Thyroid gland (tissue), 4 donors: ENCODE data around the gene TSPAN8.

Experiments
- POLR2A ChIP-seq, 2 donors: fragments of 450-650 bp; IDR thresholded peaks; one replicate each; pipeline ENCODE4 v1.6.1; 2017; ENCODE audit warnings: antibody characterized with exemption in 2 of 2, mild to moderate bottlenecking in 2 of 2, moderate library complexity in 1 of 2
- TF ChIP-seq, protein P1 (sequence below), 6 experiments: fragments of 200-600 bp in 3 of 6; fragments of 450-650 bp in 3 of 6; sonication (generic) in 3 of 6; IDR thresholded peaks; one replicate each; pipeline ENCODE4 v1.5.1; 2016 to 2019; ENCODE audit warnings: antibody characterized with exemption in 6 of 6, mild to moderate bottlenecking in 2 of 6, inconsistent platforms in 1 of 6, moderate library complexity in 1 of 6

DNA sequence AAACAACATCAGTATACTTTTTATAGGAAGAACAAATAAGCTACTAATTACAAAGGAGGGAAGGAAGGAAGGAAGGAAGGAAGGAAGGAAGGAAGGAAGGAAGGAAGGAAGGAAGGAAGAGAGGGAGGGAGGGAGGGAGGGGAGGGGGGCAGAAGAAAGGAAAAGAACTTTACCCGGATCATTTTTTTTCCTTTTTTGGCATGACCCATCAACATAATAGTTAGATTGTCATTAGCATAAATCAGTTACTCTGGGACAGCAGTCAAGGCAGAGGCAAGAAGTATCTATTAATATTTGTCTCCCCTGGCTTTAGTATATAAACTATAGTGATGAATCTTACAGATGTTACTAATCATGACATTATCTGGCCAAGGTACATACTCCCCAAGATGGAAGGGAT lies 35.2 kb upstream of the TSPAN8 start:
- TF ChIP-seq, protein P1, sequence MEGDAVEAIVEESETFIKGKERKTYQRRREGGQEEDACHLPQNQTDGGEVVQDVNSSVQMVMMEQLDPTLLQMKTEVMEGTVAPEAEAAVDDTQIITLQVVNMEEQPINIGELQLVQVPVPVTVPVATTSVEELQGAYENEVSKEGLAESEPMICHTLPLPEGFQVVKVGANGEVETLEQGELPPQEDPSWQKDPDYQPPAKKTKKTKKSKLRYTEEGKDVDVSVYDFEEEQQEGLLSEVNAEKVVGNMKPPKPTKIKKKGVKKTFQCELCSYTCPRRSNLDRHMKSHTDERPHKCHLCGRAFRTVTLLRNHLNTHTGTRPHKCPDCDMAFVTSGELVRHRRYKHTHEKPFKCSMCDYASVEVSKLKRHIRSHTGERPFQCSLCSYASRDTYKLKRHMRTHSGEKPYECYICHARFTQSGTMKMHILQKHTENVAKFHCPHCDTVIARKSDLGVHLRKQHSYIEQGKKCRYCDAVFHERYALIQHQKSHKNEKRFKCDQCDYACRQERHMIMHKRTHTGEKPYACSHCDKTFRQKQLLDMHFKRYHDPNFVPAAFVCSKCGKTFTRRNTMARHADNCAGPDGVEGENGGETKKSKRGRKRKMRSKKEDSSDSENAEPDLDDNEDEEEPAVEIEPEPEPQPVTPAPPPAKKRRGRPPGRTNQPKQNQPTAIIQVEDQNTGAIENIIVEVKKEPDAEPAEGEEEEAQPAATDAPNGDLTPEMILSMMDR (IDR thresholded peaks at IDR 0.05): no peak
- TF ChIP-seq POLR2A (IDR thresholded peaks at IDR 0.05): no peak
